GM12872 (cell line): ENCODE data around the gene EXOC6B.

Experiments
- CTCF ChIP-seq: IDR thresholded peaks from 3 replicates; pipeline ENCODE4 v1.5.1; 2011; ENCODE audit warnings: low read depth, mild to moderate bottlenecking, low read length, moderate library complexity; ENCODE audit not compliant: insufficient read depth

The EXOC6B gene

GRCh38 chr2:72127401-72128058 lies 698.3 kb downstream of the EXOC6B start:
- TF ChIP-seq CTCF: no peak

- TF ChIP-seq CTCF: no peak
These were observed 699.4 kb downstream of the EXOC6B start for GRCh38 chr2:72126186-72127100.
